ENCODE data around the gene WDR45.
"Not testable (repeated sequence)": the region's sequence is repeated elsewhere in the genome, so short reads cannot be mapped to it uniquely, and the experiment has no call there.

WDR45 gene

DNA sequence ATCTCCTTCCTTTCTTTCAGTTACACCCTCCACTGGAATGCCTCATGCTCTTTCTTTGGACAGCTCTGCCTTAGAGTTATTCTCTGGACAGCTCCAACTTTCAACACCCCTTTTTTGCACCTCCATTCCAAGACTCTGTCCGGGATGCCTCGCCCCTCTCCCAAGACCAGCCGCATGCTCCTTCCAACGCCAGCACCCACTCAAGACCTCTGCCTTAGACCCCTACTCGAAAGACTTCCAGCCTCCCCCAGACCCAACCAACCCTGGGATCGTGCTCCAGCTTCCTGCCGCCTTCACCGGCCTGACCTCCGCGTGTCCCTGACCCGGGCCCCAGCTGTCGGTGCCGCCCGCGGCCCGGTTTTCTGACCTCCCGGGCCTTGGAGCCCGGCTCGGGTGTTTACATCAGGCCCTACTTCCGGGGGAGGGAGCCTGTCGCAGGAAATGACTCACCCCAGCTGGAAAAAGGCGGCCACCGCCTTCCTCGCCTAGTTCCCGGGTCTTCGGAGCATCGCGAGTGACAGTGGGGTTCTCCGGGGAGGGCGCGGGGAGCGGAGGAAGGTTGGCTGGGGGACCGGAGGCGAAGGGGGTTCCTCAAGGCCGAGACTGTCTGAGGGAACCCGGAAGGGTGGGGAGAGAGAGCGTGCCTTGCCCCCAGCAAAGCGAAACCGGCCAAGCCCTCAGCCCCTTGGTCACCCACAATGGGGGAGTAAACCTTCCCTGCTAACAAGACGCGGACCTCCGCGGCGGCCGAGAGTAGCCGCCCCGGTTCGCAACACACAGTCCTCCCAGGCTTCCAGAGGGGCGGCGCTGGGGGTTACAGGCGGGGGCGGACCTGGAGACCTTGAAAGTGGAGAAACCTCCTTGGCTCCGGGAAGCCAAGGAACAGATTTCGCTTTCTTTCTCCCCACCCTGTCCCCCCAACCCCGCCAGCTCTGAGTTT is at the start of gene WDR45:
WDR45 (minus strand) TSS at position 399 of the 940 bp plus-strand sequence. CDS start 1,792 bp downstream, outside the sequence.
- DNase-seq: peak; percentile 72

DNA sequence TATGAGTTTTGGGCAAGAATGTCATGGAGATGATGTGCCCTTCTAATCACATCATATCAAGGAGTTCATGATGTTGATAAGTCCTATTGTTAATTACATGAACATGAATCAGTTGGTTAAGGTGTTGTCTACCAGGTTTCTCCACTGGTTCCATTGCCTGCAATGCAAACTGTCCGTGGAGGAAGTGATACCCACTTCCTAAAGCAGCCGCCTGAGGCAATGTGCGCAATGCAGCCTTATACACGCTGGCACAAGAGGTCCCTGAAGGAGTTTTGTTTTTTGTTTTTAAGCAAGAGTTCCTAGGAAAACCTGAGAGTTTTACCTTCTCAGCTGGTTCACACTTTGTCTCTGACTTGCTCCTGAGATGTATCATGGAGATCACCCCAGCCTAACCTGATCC is 49.7 kb upstream of the WDR45 start:
- no peak for DNase-seq

DNA sequence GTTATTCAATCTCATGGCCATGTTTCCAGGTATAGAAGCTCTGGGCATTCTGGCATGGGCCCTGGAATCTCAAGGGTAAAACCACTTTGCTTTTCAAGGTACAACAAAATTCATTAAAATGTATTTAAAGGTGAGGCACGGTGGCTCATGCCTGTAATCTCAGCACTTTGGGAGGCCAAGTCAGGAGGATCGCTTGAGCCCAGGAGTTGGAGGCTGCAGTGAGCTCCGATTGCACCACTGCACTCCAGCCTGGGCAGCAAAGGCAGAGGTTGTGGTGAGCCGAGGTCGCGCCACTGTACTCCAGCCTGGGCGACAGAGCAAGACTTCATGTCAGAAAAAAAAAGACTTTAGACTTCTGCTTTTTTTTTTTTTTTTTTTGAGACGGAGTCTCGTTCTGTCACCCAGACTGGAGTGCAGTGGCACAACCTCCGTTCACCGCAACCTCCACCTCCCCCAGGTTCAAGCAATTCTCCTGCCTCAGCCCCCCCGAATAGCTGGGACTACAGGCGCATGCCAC is 48.1 kb upstream of the WDR45 start:
- DNase-seq: not testable (repeated sequence)

DNA sequence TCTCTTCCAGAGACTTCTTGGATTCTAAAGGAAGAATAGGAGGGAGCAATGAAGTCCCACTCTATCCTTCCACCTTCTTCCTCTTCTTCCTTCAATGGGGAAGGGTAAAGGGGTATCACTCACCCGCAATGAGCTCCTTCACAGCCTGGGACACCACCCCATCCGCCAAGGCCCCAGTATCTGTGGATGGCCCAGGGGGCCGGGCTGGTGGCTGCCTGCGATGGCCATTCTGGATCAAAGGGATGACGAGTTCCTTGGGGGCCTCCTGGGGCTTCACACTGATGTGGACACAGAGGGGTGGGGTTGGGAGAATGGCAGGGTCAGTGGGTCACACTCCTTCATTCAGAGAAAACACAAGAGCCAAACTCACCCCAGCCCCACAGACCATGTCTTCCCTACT is 42.8 kb upstream of the WDR45 start:
- DNase-seq: no peak

DNA sequence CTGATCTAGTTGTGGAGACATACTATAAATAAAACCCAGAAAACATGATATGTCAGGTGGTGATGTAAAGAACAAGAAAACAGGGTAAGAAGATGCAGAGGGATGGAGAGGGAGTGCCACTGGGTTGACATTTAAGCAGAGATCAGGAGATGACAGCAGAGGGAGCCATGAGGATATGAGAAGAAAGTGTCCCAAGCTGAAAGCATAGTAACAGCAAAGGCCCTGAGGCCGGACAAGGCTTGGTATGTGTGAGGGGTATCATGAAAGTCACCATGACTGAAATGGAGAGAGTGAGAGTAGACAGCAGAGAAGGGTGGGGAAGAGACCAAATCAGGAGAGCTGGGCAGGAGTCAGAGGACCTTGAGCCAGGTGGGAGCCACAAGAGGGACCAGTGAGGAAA is 40.4 kb upstream of the WDR45 start:
- no peak for DNase-seq

DNA sequence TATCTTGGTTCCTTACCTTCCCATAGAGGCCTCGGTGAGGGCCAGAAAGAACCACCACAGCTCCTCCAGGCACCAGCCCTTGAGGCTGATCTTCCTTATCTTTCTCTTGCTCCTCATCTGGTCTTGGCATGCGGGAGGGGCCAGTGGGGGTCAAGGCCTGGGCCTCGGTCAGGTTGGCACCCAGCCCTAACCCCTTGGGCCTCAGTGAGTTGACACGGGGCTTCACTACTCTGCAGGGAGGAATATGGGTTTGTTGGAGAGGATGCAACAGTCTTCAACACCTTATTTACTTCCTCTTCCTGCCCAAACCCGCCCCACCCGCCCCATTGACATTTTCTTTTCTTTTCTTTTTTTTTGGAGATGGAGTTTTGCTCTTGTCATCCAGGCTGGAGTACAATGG is 37.9 kb upstream of the WDR45 start:
- no peak for DNase-seq

DNA sequence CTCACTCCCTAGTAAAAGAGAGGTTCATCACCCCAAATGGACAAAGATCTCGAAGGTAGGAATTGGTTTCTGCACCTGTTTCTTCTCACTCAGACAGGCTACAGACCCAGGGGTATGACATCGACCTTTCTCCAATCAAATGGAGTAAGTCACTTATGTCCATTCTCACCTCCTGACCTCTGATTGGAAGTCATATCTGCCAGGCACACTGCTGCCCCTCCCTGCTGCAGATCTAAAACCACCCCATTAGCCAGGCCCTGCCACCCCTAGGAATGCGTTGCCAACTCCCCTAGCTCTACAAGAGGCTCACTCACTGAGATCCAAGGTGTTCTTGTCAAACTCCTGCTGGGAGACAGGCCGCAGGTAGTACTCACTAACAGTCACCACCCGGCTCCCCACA is 37.0 kb upstream of the WDR45 start:
- no peak for DNase-seq

DNA sequence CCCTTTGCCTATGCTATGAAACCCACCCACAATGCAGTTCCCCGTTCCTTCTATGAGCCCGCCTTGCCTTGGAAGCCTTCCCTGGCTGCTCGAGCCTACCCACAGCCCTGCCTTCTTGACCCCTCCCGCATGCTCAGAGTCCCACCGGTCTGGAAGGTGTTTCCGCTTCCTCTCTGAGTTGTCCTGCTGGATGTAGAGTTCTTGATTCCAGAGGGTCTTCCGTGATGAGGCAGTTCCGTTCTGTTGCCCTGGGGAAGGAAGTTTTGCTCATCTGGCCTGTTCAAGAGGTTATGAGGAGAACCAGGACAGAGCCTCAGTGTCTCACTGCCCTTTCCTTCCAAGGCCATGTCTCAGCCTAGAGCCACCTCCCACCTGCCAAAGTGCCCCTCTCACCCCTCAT is 36.4 kb upstream of the WDR45 start:
- DNase-seq: no peak

DNA sequence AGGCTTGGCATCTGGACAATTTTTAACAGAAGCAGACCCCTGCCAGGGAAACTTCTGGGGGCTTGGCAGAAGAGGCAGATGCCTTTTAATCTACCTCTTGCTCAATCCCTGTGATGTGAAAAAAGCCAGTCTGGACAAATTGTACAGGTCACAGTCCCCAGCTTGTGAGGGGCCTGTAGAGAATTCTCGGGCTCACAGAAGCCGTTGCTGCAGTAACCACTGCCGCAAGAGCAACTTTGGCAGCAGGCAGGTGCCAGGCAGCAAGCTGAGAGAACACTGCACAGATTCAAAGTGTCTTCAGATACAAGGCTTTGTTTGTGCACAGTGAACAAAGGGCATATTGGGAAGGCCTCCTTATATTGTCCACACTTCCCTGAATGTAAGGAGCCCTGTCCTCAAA is 32.1 kb upstream of the WDR45 start:
- no peak for DNase-seq

DNA sequence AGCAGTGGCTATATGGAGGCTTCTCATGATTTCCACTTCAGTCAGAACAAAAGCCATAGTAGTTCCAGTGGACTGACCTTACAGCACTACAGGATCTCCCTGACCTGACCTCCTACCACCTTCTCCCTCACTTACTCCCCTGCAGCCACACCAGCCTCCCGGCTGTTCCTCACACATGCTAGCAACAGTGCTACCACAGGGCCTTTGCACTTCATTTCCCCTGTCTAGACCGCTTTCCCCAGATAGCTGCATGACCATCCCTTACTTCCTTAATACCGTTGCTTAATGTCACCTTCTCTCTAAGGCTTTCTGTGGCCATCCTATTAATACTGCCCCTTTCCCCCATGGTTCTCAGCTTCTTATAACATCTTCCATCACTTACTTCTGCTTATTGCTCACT is 30.7 kb upstream of the WDR45 start:
- DNase-seq: no peak

DNA sequence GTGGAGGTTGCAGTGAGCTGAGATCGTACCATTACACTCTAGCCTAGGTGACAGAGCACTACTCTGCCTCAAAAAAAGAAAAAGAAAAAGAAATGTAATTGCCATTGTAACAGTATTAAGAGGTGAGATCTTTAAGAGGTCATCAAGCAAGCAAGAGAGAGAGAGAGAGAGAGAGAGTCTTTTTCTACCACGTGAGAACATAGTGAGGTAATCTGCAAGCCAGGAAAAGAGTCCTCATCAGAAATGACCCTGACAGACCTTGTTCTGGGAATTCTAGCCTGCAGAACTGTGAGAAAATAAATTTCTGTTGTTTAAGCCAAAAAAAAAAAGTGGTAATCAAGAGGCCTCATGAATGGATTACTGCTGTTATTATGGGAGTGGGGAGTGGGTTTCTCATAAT is 29.0 kb upstream of the WDR45 start:
- DNase-seq: no peak

DNA sequence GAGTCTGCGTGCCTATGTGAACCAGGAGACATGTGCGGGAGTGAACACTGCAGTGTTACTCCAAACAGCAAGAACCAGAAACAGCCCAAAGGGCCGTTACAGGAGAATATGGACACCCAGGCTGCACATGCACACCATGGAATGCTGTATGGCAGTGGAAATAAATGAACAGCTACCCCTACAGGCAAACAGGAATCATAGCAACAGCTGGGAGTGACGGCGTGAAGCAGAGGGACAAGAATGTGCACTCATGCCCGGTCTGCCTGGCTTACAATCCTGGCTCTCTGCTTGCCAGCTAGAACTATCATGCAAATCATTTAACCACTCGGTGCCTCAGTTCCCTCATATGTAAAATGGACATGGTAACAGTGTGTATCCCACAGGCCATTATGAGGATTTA is 27.2 kb upstream of the WDR45 start:
- peak; percentile 30 for DNase-seq

DNA sequence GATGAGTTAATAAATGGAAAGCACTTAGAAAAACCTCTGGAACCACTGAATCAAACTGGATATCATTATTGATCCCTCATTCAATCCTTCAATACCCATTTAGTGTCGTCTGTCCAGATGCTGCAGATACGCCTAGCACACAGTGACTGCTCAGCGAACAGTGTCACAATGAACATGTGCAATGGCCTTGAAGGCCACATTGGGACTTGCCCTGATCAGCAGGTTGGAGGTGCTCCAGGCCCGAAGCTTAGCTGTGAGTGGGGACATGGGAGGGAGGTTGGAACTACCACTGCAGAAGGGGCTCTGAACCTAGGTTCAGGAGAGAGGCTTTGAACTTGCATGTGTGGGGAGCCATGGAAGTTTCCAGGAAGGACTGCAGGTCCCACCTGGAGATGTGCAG is 26.6 kb upstream of the WDR45 start:
- no peak for DNase-seq

DNA sequence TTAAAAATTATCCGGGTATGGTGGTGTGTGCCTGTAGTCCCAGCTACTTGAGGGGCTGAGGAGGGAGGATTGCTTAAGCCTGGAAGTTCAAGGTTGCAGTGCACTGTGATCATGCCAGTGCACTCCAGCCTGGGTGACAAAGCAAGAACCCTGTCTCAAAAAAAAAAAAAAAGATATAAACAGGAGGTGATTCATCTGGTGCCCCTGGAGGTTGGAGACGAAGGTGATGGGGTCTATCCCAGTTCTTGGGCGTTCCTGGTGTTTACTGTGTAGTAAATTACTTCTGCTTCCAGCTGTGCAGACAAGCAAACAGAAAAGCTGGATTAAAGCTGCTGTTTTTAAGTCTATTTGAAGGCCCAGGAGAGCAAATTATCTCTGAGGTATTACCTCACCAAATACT is 23.9 kb upstream of the WDR45 start:
- no peak for DNase-seq

DNA sequence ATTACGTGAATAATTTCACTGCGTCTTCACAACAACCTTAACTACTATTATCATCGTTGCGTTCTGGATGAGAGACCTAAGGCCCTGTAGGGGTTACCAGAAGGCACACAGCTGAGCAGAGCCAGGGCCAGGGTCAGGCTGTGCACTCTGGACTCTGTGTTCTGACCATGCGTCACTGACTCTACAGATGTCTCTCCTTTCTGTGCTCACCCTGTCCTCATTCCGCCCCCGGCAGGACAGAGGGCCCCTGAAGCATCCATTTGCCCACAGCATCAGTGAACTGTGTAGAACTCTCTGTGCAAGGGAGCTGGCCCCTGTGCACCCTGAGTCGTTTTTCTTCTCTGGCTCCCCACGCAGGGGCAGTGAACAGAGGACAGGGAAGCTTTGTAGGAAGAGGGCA is 22.5 kb upstream of the WDR45 start:
- DNase-seq: no peak

DNA sequence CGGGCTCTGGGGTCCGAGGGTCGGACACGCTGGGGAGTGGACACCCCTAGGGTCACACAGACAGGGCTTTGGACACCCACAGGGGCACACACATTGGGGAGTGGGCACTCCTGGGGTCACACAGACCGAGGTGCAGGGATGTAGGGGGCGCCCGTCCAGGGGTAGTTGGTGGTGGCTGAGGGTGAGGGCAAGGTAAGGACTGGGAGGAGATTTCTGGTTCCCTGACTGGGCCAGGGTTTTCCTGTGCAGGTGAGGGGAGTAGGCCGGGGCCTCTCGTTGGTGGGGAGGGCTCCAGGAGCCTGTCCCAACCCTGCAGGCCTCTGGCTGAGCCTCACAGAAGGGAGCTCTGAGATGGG is 21.9 kb upstream of the WDR45 start:
- DNase-seq: no peak

DNA sequence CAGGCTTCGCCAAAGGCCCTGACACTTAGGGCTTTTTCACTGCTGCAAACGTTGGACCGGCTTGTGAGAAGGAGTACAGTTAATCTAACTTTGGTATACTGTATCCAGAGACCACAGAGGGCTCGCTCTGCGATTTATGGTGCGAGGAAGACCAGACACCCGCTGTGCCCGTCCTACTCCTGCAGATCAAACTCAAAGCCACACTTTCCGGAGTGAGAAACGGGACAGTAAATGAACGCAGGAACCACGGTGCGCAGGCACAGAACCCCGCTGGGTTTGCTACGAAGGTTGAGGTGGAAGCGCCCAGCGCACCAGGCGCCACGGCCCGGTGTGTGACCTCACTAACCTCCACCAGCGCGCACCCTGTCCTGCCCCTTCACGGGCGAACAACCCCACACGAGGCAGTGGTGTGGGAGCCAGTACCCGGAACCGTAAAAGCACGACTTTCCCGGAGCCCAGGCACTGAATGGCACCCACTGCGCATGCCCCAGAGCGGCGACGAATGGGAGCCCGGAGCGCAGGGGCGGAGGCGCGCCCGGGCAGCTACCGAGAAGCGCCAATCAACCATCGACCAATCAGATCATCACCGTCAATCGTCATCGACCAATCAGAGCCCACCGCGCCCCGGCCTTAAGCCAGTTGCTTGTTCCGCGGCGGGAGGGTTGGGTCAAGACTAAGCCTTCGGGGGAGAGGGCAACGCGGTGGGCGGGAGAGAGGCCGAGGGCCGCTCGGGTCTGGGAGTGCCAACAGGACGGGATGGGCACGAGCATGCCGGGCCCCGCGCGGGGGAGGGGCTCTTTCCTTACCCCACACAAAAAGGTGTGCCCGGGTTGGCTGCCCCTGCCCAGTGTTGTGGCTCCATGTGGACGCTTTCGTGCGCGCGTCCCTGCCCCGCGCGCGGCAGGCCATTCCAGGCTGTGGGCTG is 21.3 kb upstream of the WDR45 start:
- DNase-seq: peak; percentile 90

DNA sequence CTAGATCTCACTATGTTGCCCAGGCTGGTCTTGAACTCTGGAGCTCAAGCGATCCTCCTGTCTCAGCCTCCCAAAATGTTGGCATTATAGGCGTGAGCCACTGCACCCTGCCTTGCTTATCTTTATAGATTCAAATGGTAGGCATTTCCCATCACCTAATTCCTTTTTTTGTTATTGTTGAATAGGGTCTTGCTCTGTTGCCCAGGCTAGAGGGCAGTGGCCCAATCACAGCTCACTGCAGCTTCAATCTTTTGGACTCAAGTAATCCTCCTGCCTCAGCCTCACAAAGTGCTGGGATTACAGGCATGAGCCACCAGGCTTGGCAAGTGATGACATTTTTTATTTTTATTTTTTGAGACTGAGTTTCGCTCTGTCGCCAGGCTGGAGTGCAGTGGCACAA is 16.7 kb upstream of the WDR45 start:
- DNase-seq: no peak

DNA sequence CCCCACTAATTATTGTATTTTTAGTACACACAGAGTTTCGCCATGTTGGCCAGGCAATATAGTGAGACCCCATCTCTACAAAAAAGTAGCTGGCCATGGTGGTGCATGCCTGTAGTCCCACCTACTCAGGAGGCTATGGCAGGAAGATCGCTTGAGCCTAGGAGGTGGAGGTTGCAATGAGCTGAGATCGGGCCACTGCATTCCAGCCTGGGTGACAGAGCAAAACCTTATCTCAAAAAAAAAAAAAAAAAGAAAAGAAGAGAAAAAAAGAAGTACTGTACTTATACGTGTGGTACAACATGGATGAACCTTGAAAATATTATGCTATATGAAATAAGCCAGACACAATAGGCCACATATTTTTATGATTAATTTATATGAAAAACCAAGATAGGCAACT is 9.9 kb upstream of the WDR45 start:
- no peak for DNase-seq

DNA sequence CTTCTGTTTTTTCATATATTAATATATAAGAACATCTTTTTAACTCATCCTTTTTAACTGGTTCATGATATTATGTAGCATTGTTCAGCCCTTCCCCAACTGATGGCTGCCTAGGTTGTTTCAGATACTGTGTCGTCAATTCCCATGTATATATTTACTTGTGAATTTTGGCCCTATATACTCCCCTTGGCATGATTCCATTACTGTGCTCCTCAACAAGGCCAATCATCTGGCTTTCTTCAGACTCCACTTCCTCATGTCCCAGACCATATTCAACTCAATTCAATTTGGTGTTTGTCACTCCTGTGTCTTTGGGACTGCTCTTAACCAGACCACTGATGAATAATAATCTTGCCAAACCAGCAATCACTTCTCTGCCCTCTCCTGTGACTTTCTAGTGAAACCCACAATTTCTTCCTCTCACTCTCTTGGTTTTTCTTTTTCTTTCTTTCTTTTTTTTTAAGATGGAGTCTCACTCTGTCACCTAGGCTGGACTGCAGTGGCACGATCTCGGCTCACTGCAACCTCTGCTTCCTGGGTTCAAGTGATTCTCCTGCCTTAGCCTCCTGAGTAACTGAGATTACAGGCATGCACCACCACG is 2.7 kb upstream of the WDR45 start:
- DNase-seq: no peak

DNA sequence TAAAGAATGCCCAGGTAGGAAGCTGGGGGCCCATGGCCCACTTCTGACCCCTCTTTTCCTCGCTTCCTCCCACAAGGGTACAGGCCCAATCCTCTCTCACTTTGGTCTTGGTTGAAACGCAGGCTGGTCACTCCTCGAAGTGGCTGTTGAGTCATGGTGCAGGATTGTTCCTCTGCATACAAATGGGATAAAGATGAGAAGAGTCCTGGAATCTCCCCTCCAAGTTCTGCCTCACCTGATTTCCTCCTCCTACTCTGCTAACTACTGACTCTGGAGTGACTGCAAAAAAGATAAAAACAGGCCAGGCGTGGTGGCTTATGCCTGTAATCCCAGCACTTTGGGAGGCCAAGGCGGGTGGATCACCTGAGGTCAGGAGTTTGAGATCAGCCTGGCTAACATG is 1.7 kb downstream of the WDR45 start:
- no peak for DNase-seq

DNA sequence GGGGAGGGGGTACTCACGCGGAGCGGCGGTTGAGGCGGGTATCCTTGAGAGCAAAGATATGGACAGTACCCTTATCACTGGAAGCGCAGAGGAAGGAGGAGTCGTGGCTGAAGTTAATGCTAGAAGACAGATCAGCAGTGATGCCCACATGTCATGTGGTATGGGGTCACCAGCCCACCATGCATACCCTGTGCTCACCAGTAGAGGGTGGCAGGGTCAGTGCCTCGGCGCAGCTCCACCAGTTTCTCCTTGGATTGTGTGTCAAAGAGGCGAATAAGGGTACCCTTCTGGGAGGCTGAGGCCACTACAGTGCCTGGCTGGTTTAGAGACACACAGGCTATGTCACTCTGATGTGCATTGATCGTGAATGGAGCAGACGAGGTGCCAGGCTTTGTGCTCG is 4.3 kb downstream of the WDR45 start:
- DNase-seq: no peak

All from EL (cell line).